HFFc6 (cell line): ENCODE measurements around the gene SOBP. TPM values are rescaled to one million over a fixed set of nuclear protein-coding genes. Genes with fewer than 3 reads are reported as not detected.
A peak's percentile ranks its signal among the peaks of the same experiment; 100 is the strongest.

Source experiments
- DNase-seq: peaks from one replicate; pipeline ENCODE4 v3.0.0-alpha.2; 2018
- H3K27ac Mint-ChIP-seq: 2 replicates; pipeline ENCODE4 v1.8.0; 2020; ENCODE audit warnings: mild to moderate bottlenecking, mixed read lengths
- H3K27me3 Mint-ChIP-seq: 2 replicates; pipeline ENCODE4 v1.8.0; 2021; ENCODE audit warnings: mild to moderate bottlenecking, moderate library complexity, mixed read lengths; ENCODE audit not compliant: insufficient read depth
- H3K36me3 Mint-ChIP-seq: 2 replicates; pipeline ENCODE4 v1.8.0; 2021; ENCODE audit warnings: low read depth, mixed read lengths
- H3K4me1 Mint-ChIP-seq: 2 replicates; pipeline ENCODE4 v1.8.0; 2020; ENCODE audit warnings: low read depth, mixed read lengths
- H3K4me3 Mint-ChIP-seq: 2 replicates; pipeline ENCODE4 v1.8.0; 2020; ENCODE audit warnings: mild to moderate bottlenecking, moderate library complexity, mixed read lengths
- H3K9me3 Mint-ChIP-seq: 2 replicates; pipeline ENCODE4 v1.8.0; 2020; ENCODE audit warnings: mild to moderate bottlenecking, mixed read lengths
- CTCF ChIP-seq: fragments of 200-600 bp; sonication (generic); IDR thresholded peaks from 2 replicates; pipeline ENCODE4 v1.5.0; 2021; ENCODE audit warnings: antibody characterized with exemption, mild to moderate bottlenecking
- total RNA-seq, 6 experiments: library from RNA; stranded (reverse); fragmentation: NEBNext Ultra II Directional; extraction: Animal tissue kit (Norgen Biotek cat#: 25700); gene quantifications; 2 replicates in 1 of 6; 3 replicates in 5 of 6; pipeline ENCODE4 v1.2.3, GENCODE V29; 2021

SOBP gene
- total RNA-seq, 6 experiments from 2014 or later, result 0.09 to 0.50 (median 0.15) TPM; not detected in 1

- Mint-ChIP-seq H3K27ac (no peak overlapping the region), H3K4me3 (no peak overlapping the region), H3K4me1 (peaks cover 9% of the 10 kb centered on the region), H3K36me3 (no peaks in the 10 kb centered on the region), H3K27me3 (peaks cover 6% of the 10 kb centered on the region), H3K9me3 (no peaks in the 10 kb centered on the region)
- no peak for TF ChIP-seq CTCF
- no peak for DNase-seq
These were observed 53.2 kb downstream of the SOBP start for GRCh38 chr6:107543088-107543487.

GRCh38 chr6:107543567-107543966, 53.6 kb downstream of the SOBP start:
- Mint-ChIP-seq H3K27me3 (peaks cover 2% of the 10 kb centered on the region), H3K9me3 (no peaks in the 10 kb centered on the region)

GRCh38 chr6:107545763-107546162, 55.8 kb downstream of the SOBP start:
- Mint-ChIP-seq H3K27ac (no peak overlapping the region), H3K4me3 (no peak overlapping the region), H3K9me3 (no peaks in the 10 kb centered on the region), H3K27me3 (peaks cover 8% of the 10 kb centered on the region), H3K36me3 (no peaks in the 10 kb centered on the region), H3K4me1 (peaks cover 9% of the 10 kb centered on the region; the same call in 1 of the 2 replicates)
- no peak for TF ChIP-seq CTCF
- DNase-seq, result peak; percentile 31

More at GRCh38 chr6:107543567-107543966, 53.6 kb downstream of the SOBP start:
- no peak overlapping the region for H3K27ac Mint-ChIP-seq
- no peak for DNase-seq
- H3K4me3 Mint-ChIP-seq, result no peak overlapping the region
- peaks cover 9% of the 10 kb centered on the region for H3K4me1 Mint-ChIP-seq
- no peak for TF ChIP-seq CTCF
- no peaks in the 10 kb centered on the region for H3K36me3 Mint-ChIP-seq

- Mint-ChIP-seq H3K36me3 (no peaks in the 10 kb centered on the region), H3K4me3 (no peak overlapping the region), H3K27me3 (peaks cover 9% of the 10 kb centered on the region), H3K4me1 (peaks cover 9% of the 10 kb centered on the region; the same call in 1 of the 2 replicates), H3K9me3 (no peaks in the 10 kb centered on the region), H3K27ac (no peak overlapping the region)
- TF ChIP-seq CTCF, result no peak
- DNase-seq, result no peak
These were observed 57.0 kb downstream of the SOBP start for GRCh38 chr6:107546691-107547450.

GRCh38 chr6:107547451-107547840, 57.5 kb downstream of the SOBP start:
- Mint-ChIP-seq H3K27me3 (peaks cover 11% of the 10 kb centered on the region), H3K9me3 (no peaks in the 10 kb centered on the region), H3K27ac (no peak overlapping the region), H3K4me1 (peaks cover 9% of the 10 kb centered on the region; the same call in 1 of the 2 replicates), H3K36me3 (no peaks in the 10 kb centered on the region), H3K4me3 (no peak overlapping the region)
- TF ChIP-seq CTCF, result no peak
- no peak for DNase-seq
